Tongue (tissue), 2 donors: ENCODE results near the gene SLAIN1. TPM values are rescaled to one million over a fixed set of nuclear protein-coding genes. Genes with fewer than 3 reads are reported as not detected.
A peak's percentile ranks its signal among the peaks of the same experiment; 100 is the strongest.

ENCODE experiments used
- DNase-seq: peaks from one replicate; pipeline ENCODE4 v3.0.0-alpha.2; 2015
- total RNA-seq: library from RNA; depleted of rRNA; stranded (reverse); fragments of >200 nt; gene quantifications from one replicate; pipeline ENCODE4 v1.2.3, GENCODE V29; 2014

Gene SLAIN1
- total RNA-seq, 1 donor from 2014 or later = 8.9 TPM

DNA sequence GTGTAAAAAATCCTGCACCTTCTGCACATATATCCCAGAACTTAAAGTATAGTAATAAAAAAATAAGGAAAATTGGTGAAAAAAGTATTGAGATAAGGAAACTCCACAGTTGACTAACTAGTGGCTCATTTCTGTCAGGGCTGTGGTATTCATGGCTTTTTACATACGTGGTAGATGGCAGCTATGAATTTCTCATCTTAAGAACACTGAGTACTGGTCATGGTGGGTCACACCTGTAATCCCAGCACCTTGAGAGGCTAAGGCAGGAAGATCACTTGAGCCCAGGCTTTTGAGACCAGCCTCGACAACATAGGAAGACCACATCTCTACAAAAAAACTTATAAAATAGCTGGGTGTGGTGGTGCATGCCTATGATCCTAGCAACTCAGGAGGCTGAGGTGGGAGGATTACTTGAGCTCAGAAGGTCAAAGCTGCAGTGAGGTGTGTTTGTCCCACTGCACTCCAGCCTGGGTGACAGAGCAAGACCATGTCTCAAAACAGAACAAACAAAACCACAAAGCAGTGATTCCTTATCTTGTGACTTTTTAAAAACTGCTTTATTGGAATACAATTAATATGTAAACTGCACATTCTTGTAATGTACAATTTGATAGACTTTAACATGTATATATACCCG, 16.8 kb downstream of the SLAIN1 start:
- DNase-seq = no peak

- no peak for DNase-seq
These were observed 17.9 kb downstream of the SLAIN1 start for GRCh38 chr13:77715233-77715891.

GRCh38 chr13:77716692-77717091, 19.2 kb downstream of the SLAIN1 start:
- no peak for DNase-seq

DNA sequence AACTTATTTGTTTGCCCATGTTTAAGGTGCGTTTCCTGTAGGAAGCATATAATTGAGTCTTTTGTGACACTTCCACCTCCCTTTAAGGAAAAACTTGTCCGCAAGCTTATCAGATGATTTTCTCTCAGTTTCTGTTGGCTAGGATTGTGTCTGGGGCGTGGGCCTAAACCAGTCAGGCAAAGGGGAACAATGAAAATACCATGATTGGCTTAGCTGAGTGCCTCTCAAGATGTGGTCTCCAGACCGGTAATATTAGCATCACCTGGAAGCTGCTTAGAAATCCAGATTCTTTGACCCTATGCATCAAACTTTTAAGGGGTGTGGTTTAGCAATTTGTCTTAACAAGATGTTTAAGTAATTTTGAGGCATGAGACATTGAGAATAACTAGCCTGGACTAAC, 20.0 kb downstream of the SLAIN1 start:
- no peak for DNase-seq

GRCh38 chr13:77719128-77719527, 21.6 kb downstream of the SLAIN1 start:
- DNase-seq = no peak

GRCh38 chr13:77720988-77721387, 23.5 kb downstream of the SLAIN1 start:
- DNase-seq = no peak

DNA sequence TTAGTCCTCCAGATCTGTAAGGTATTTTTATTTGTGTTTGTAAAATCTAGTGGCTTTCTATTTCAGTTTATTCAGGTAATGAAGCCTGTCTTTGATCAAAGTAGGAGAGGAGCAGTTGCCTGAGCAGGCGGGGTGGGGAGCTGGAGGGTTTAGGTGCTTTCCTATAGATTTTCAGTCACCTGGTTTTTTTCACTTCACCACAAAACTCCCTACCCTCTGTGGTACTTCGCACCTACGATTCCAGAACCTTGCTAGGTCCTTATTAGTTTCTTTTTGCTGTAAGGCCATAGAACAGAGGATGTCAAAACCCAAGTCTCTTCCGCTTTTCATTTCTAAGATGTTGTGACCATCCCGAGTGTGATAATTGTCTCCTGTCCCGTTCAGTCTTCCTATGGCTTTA, 26.6 kb downstream of the SLAIN1 start:
- no peak for DNase-seq

DNA sequence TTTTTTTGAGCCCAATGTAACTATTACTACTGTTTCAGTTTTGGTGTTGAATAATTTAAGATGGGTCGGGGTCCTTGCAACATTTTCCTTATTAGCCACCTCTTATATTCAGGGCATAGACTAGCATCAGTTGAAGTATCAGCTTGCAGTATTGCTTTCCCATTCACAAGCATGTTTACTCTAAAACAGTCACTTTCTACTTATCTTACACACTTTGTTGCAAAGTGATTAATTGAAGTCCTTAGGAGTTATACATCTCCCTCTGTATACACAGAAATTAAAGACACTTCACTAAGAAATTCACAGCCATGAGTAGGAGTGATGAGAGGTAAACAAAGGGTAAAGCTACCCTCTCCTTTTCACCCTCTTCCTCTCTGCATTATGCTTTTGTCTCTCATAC, 27.6 kb downstream of the SLAIN1 start:
- DNase-seq = no peak

GRCh38 chr13:77728265-77729125, 31.0 kb downstream of the SLAIN1 start:
- no peak for DNase-seq

DNA sequence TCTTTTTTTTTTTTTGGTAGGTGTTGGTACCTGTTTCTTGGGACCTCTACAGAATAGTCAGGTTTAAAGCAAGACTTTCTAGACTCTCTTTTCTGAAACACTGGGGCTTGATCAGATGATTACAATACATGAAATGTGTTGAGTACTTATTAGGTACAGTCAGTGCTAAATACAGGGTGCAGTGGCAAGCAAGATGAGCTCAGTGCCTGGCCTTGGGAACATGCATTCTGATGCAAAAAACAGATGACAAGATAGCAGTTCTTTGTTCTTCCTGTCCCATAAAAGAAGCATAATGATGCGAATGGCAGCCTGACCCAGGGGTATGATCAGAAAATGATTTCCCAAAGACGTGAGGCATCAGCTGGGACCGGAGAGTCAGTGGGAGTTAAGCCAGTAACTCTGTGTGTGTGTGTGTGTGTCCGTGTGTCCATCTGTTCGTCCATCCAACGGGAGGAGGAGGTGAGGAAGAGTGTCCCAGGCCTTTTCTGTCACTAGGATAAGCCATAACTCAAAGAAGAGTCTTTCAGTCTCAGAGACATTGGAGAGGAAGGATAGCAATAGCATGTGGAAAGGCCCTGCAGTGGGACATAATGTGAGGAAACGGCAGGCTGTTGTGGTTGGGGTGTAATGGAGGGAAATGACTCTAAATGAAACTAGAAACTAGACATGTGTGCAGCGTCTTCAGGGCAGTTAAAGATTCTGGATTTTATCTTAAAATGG, 32.2 kb downstream of the SLAIN1 start:
- no peak for DNase-seq

DNA sequence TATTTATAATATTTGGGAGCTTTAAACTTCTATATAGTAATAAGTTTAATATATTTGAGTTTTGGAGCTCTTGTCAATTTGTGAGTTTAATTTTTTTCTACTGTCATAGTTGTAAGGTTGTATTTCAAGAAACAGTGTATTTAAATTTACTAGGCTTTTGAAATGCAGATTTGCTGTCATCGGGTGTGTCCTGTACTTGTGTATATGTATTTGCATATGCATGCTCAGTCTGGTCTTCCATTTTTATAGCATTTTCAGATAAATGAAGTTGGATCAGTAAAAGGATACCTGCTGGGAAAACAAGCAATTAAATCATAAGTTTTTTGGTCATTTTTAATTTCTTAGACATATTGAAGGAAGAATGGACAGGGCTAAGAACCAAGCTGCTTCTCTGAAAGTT, 33.1 kb downstream of the SLAIN1 start:
- DNase-seq = no peak

GRCh38 chr13:77732287-77732686, 34.8 kb downstream of the SLAIN1 start:
- DNase-seq = no peak

- DNase-seq = no peak
These were observed 36.2 kb downstream of the SLAIN1 start for GRCh38 chr13:77733674-77734073.

GRCh38 chr13:77737583-77738200, 40.2 kb downstream of the SLAIN1 start:
- DNase-seq = no peak

- no peak for DNase-seq
These were observed 42.7 kb downstream of the SLAIN1 start for GRCh38 chr13:77740097-77740735.

GRCh38 chr13:77740931-77741596, 43.6 kb downstream of the SLAIN1 start:
- peak; percentile 9 for DNase-seq

GRCh38 chr13:77741597-77741972, 44.1 kb downstream of the SLAIN1 start:
- no peak for DNase-seq

GRCh38 chr13:77742801-77743200, 45.3 kb downstream of the SLAIN1 start:
- no peak for DNase-seq

- no peak for DNase-seq
These were observed 48.3 kb downstream of the SLAIN1 start for GRCh38 chr13:77745784-77746183.

DNA sequence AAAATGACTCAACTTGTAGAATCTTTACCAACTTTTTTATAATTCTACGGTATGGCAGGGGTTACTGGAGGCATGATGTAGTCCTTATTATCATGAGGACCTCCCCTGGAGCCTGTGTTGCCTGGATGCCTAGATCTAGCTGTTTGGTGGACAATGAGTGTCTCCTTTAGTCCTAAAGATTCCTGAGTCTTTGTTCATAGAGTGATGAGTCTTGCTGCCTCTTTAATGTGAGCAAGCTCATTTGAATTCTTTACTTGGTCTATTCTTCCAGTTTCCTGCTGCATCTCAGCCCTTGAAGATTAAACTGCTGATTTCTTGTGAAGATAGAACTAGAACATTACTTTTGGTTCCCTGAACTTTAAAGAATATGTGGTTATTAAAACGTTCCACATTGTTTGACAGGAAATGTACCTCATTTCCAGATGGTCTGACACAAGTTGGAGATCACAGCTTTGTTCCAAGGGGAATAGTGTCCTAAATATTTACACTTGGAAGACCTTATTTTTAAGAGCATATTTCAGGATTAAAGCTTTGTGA, 51.9 kb downstream of the SLAIN1 start:
- DNase-seq = no peak
